Progenitor cell of endocrine pancreas (in vitro differentiated cells): ENCODE results near the gene KREMEN1. TPM values are rescaled to one million over a fixed set of nuclear protein-coding genes. Genes with fewer than 3 reads are reported as not detected.

Experiments used
- DNase-seq: peaks from one replicate; pipeline ENCODE4 v3.0.0; 2021; ENCODE audit warnings: low spot score; ENCODE audit not compliant: unreplicated experiment
- H3K27ac Mint-ChIP-seq: 2 replicates; pipeline ENCODE4 v1.8.0; 2021; ENCODE audit warnings: mild to moderate bottlenecking, moderate library complexity, mixed read lengths
- H3K27me3 Mint-ChIP-seq: 2 replicates; pipeline ENCODE4 v1.8.0; 2021; ENCODE audit warnings: mixed read lengths
- H3K36me3 Mint-ChIP-seq: 2 replicates; pipeline ENCODE4 v1.8.0; 2022; ENCODE audit warnings: mixed read lengths; ENCODE audit not compliant: insufficient read depth
- H3K4me1 Mint-ChIP-seq: 2 replicates; pipeline ENCODE4 v1.8.0; 2021; ENCODE audit warnings: low read depth, mixed read lengths
- H3K4me3 Mint-ChIP-seq: 2 replicates; pipeline ENCODE4 v1.8.0; 2021; ENCODE audit warnings: low read depth, mild to moderate bottlenecking, moderate library complexity, mixed read lengths
- H3K9me3 Mint-ChIP-seq: 2 replicates; pipeline ENCODE4 v1.8.0; 2021; ENCODE audit warnings: low read depth, mixed read lengths
- total RNA-seq: library from RNA; stranded (reverse); gene quantifications from 2 replicates; pipeline ENCODE4 v1.2.1, GENCODE V29; 2021
- TF ChIP-seq, protein P1 (sequence below): fragments of 200-600 bp; sonication (generic); IDR thresholded peaks from one replicate; pipeline ENCODE4 v1.5.0; 2021; ENCODE audit warnings: antibody characterized with exemption, mild to moderate bottlenecking; ENCODE audit not compliant: unreplicated experiment

The KREMEN1 gene
- total RNA-seq, 1 donor from 2014 or later = 10.5 TPM

DNA sequence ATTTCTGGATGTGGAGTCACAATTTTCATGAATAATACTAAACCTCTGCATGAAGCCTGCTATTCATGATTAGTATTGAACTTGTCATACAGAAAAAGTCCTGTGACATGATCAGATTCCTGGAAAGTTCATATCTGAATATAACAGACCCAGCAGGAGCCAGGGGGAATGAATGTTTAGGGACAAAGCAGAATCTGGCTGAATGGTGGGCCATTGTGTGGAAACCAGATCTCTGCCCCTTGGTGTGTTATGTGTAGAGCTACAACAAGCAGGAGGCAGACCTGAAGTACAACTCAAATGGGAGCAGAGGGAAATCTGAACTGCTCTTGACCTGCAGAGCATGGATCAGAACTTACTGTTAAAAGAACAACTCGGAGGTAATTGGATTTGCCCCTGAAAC, 30.3 kb downstream of the KREMEN1 start:
- no peaks in the 10 kb centered on the region for H3K27me3 Mint-ChIP-seq
- no peaks in the 10 kb centered on the region for H3K4me1 Mint-ChIP-seq
- no peaks in the 10 kb centered on the region for H3K9me3 Mint-ChIP-seq
- H3K36me3 Mint-ChIP-seq = peaks cover 2% of the 10 kb centered on the region
- TF ChIP-seq, protein P1, sequence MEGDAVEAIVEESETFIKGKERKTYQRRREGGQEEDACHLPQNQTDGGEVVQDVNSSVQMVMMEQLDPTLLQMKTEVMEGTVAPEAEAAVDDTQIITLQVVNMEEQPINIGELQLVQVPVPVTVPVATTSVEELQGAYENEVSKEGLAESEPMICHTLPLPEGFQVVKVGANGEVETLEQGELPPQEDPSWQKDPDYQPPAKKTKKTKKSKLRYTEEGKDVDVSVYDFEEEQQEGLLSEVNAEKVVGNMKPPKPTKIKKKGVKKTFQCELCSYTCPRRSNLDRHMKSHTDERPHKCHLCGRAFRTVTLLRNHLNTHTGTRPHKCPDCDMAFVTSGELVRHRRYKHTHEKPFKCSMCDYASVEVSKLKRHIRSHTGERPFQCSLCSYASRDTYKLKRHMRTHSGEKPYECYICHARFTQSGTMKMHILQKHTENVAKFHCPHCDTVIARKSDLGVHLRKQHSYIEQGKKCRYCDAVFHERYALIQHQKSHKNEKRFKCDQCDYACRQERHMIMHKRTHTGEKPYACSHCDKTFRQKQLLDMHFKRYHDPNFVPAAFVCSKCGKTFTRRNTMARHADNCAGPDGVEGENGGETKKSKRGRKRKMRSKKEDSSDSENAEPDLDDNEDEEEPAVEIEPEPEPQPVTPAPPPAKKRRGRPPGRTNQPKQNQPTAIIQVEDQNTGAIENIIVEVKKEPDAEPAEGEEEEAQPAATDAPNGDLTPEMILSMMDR = no peak
- no peak overlapping the region for H3K4me3 Mint-ChIP-seq
- H3K27ac Mint-ChIP-seq = no peak overlapping the region
- no peak for DNase-seq

DNA sequence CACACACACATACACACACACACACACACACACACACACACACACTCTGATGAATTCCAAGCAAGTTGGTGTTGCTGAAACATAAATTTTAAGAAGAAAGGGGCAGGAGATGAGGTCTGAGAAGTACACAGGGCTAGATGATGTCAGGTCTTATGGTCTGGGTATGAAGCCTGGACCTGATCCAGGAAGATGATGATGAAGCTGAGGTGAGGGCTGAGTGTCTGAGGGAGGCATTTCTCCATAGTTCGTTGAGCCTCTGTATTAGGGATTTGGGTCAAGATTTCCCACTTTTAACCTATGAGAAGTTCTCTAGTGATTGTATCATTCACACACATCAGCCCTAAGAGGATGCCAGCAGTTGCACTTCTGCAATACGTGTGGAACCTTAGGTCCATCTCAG, 32.6 kb downstream of the KREMEN1 start:
- no peak for DNase-seq
- Mint-ChIP-seq H3K36me3 (peaks cover 2% of the 10 kb centered on the region), H3K4me3 (no peak overlapping the region), H3K9me3 (peaks cover 1% of the 10 kb centered on the region), H3K4me1 (peaks cover 12% of the 10 kb centered on the region), H3K27me3 (no peaks in the 10 kb centered on the region), H3K27ac (no peak overlapping the region)
- TF ChIP-seq, protein P1 = no peak

DNA sequence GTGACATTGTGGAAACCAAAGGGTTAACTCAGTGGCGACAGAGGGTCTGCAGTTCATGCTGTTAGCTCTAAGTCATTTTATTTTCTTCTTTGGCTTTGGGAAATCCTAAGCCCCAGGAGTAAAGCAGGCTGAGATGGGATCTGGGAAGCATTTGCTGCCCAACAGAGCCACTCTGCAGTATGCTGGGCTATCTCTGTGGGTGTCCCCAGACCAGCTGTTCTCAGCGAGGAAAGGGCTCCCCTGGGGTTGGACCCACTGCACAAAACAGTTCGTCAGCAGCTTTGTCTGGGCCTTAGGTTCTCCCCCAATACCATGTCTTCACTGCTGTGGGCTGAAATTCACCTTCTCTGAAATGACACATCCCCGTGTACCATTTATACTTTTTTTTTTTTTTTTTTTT, 34.0 kb downstream of the KREMEN1 start:
- Mint-ChIP-seq H3K4me1 (peaks cover 12% of the 10 kb centered on the region), H3K9me3 (peaks cover 5% of the 10 kb centered on the region), H3K36me3 (peaks cover 5% of the 10 kb centered on the region), H3K27ac (no peak overlapping the region), H3K4me3 (no peak overlapping the region), H3K27me3 (no peaks in the 10 kb centered on the region)
- TF ChIP-seq, protein P1 = no peak
- DNase-seq = no peak

DNA sequence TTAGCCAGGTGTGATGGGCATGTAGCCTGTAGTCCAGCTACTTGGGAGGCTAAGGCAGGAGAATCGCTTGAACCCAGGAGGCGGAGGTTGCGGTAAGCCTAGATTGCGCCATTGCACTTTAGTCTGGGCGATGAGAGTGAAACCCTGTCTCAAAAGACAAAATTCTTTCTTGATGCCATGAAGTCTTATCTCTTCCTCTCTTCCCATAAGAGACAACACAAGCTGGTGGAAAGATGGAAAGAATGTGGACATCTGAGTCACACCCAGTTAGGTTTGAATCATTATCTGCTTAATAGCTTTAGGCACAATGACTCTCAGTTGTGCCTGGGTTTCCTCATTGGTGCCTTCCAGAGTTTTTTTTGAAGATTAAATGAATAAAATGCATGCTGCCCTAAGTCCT, 35.3 kb downstream of the KREMEN1 start:
- TF ChIP-seq, protein P1 = no peak
- peaks cover 16% of the 10 kb centered on the region for H3K4me1 Mint-ChIP-seq
- no peaks in the 10 kb centered on the region for H3K27me3 Mint-ChIP-seq
- peaks cover 5% of the 10 kb centered on the region for H3K36me3 Mint-ChIP-seq
- DNase-seq = no peak
- H3K4me3 Mint-ChIP-seq = no peak overlapping the region
- H3K27ac Mint-ChIP-seq = no peak overlapping the region
- H3K9me3 Mint-ChIP-seq = peaks cover 5% of the 10 kb centered on the region

DNA sequence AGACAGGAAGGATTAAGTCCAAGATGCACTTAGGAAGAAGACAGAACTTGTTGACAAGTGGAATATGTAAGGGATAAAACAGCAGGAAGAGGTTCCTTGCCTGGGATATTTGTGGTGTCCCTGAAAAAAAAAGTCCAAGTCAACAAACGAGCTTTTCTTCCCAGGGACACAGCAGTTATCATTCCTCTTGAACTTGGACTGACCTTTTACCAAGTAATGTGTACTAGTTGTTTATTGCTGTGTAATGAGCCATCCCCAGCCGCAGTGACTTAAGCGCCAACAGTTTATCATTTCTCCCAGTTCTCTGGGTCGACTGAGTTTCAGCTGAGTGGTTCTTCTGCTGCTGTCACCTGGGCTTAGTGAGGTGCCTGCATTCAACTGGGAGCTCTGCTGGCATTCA, 37.0 kb downstream of the KREMEN1 start:
- DNase-seq = no peak
- no peak overlapping the region for H3K27ac Mint-ChIP-seq
- H3K36me3 Mint-ChIP-seq = peaks cover 5% of the 10 kb centered on the region
- H3K9me3 Mint-ChIP-seq = peaks cover 5% of the 10 kb centered on the region
- TF ChIP-seq, protein P1 = no peak
- H3K4me1 Mint-ChIP-seq = peaks cover 25% of the 10 kb centered on the region
- H3K27me3 Mint-ChIP-seq = no peaks in the 10 kb centered on the region
- no peak overlapping the region for H3K4me3 Mint-ChIP-seq
